Thyroid gland (tissue), 4 donors: ENCODE data around the gene NOP56.

Experiments
- POLR2A ChIP-seq, 2 donors: fragments of 450-650 bp; IDR thresholded peaks; one replicate each; pipeline ENCODE4 v1.6.1; 2017; ENCODE audit warnings: antibody characterized with exemption in 2 of 2, mild to moderate bottlenecking in 2 of 2, moderate library complexity in 1 of 2
- TF ChIP-seq, protein P1 (sequence below), 6 experiments: fragments of 200-600 bp in 3 of 6; fragments of 450-650 bp in 3 of 6; sonication (generic) in 3 of 6; IDR thresholded peaks; one replicate each; pipeline ENCODE4 v1.5.1; 2016 to 2019; ENCODE audit warnings: antibody characterized with exemption in 6 of 6, mild to moderate bottlenecking in 2 of 6, inconsistent platforms in 1 of 6, moderate library complexity in 1 of 6

DNA sequence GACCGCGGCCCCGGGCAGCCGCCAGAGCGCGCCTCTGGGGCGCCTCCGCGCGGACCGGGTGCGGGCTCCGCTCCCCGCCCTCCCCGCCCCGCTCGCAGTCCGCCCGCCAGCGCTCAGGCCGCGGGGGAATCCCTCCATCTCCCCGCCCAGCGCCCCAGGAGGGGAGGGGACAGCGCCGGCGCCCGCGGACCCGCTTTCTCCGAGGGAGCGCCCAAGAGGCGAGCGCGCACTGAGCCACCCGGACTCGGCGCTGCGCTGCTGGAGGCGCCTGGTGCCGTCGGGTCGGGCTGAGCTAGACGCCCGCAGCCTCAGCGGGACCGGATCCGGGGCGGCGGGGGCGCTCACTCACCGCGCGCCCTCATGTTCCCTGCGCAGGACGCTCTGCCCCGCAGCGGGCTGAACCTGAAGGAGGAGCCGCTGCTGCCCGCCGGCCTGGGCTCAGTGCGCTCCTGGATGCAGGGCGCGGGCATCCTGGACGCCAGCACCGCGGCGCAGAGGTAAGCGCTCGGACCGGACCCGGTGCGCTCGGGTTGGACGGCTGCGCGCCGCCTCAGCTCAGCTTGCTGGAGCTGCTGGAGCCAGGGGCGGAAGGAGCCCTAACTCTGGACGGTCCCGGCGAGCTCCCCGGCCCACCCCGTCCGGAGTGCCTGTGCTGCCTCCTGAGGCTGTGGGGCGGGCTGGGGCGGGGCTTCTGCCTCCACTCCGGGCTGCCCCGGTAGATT is 41.0 kb downstream of the NOP56 start:
- TF ChIP-seq, protein P1, sequence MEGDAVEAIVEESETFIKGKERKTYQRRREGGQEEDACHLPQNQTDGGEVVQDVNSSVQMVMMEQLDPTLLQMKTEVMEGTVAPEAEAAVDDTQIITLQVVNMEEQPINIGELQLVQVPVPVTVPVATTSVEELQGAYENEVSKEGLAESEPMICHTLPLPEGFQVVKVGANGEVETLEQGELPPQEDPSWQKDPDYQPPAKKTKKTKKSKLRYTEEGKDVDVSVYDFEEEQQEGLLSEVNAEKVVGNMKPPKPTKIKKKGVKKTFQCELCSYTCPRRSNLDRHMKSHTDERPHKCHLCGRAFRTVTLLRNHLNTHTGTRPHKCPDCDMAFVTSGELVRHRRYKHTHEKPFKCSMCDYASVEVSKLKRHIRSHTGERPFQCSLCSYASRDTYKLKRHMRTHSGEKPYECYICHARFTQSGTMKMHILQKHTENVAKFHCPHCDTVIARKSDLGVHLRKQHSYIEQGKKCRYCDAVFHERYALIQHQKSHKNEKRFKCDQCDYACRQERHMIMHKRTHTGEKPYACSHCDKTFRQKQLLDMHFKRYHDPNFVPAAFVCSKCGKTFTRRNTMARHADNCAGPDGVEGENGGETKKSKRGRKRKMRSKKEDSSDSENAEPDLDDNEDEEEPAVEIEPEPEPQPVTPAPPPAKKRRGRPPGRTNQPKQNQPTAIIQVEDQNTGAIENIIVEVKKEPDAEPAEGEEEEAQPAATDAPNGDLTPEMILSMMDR (IDR thresholded peaks at IDR 0.05) = no peak
- peak in 1 of 2 donors; percentile 15 for TF ChIP-seq POLR2A (IDR thresholded peaks at IDR 0.05)
